ENCODE results near the gene SMARCC2. TPM values are rescaled to one million over a fixed set of nuclear protein-coding genes. Genes with fewer than 3 reads are reported as not detected.

The SMARCC2 gene
- total and polyA plus RNA-seq, 9 of the 15 experiments (the other 6 are each of a cell fraction or from before 2014, with no cell fraction given) = 11.9 to 86.0 (median 36.6) TPM

DNA sequence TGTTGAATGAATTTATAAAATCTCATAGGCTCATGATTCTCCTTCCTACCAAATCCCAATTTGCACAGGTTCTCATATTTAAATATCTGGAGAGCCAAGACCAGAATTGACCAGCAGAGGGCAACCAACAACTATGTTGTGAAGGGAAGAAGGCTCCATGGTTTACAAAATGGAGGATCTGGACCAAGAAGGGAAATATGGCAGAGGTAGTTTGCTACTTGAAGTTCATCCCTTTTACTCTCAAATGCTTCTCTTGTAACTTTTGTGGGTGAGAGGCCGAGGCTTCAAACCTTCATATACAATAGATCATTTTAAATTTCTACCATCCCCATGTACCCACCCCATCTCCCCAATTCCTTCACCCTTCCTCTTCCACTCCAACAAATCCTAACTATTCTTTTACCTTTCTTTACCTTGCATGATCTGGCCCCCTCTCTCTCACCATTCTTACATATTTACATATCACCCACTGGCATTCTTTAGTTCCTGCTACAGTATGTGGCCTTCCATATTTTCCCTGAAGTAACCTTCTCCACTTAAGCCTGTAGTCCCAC, 3.8 kb upstream of the SMARCC2 start (continued):
- TF ChIP-seq, protein P1, sequence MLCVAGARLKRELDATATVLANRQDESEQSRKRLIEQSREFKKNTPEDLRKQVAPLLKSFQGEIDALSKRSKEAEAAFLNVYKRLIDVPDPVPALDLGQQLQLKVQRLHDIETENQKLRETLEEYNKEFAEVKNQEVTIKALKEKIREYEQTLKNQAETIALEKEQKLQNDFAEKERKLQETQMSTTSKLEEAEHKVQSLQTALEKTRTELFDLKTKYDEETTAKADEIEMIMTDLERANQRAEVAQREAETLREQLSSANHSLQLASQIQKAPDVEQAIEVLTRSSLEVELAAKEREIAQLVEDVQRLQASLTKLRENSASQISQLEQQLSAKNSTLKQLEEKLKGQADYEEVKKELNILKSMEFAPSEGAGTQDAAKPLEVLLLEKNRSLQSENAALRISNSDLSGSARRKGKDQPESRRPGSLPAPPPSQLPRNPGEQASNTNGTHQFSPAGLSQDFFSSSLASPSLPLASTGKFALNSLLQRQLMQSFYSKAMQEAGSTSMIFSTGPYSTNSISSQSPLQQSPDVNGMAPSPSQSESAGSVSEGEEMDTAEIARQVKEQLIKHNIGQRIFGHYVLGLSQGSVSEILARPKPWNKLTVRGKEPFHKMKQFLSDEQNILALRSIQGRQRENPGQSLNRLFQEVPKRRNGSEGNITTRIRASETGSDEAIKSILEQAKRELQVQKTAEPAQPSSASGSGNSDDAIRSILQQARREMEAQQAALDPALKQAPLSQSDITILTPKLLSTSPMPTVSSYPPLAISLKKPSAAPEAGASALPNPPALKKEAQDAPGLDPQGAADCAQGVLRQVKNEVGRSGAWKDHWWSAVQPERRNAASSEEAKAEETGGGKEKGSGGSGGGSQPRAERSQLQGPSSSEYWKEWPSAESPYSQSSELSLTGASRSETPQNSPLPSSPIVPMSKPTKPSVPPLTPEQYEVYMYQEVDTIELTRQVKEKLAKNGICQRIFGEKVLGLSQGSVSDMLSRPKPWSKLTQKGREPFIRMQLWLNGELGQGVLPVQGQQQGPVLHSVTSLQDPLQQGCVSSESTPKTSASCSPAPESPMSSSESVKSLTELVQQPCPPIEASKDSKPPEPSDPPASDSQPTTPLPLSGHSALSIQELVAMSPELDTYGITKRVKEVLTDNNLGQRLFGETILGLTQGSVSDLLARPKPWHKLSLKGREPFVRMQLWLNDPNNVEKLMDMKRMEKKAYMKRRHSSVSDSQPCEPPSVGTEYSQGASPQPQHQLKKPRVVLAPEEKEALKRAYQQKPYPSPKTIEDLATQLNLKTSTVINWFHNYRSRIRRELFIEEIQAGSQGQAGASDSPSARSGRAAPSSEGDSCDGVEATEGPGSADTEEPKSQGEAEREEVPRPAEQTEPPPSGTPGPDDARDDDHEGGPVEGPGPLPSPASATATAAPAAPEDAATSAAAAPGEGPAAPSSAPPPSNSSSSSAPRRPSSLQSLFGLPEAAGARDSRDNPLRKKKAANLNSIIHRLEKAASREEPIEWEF (CRISPR knock-in tag; IDR thresholded peaks at IDR 0.05) = no peak
- peak; percentile 27; the same call in 1 of the 2 replicates for TF ChIP-seq TAF7 (tag; IDR thresholded peaks at IDR 0.05)
- TF ChIP-seq ZC3H11A (IDR thresholded peaks at IDR 0.05; ENCODE audit: low read depth, low read length) = peak; percentile 80; the same call in 1 of the 2 replicates
- no peak for TF ChIP-seq EGR1 (conservative IDR thresholded peaks at IDR 0.05)
- TF ChIP-seq DNMT1 (IDR thresholded peaks at IDR 0.05) = no peak
- no peak for TF ChIP-seq ETV6 (IDR thresholded peaks at IDR 0.05; ENCODE audit: borderline replicate concordance in 1 of 2, low read depth in 2 of 2, low read length in 1 of 2)
- TF ChIP-seq ETV6 (CRISPR knock-in tag; IDR thresholded peaks at IDR 0.05; ENCODE audit: borderline replicate concordance) = no peak
- peak; percentile 88 for TF ChIP-seq EHMT2 (IDR thresholded peaks at IDR 0.05)
- TF ChIP-seq MAFK (IDR thresholded peaks at IDR 0.05; ENCODE audit: low read length) = no peak
- TF ChIP-seq, protein P2, sequence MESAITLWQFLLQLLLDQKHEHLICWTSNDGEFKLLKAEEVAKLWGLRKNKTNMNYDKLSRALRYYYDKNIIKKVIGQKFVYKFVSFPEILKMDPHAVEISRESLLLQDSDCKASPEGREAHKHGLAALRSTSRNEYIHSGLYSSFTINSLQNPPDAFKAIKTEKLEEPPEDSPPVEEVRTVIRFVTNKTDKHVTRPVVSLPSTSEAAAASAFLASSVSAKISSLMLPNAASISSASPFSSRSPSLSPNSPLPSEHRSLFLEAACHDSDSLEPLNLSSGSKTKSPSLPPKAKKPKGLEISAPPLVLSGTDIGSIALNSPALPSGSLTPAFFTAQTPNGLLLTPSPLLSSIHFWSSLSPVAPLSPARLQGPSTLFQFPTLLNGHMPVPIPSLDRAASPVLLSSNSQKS (CRISPR knock-in tag; IDR thresholded peaks at IDR 0.05) = no peak
- TF ChIP-seq, protein P3, sequence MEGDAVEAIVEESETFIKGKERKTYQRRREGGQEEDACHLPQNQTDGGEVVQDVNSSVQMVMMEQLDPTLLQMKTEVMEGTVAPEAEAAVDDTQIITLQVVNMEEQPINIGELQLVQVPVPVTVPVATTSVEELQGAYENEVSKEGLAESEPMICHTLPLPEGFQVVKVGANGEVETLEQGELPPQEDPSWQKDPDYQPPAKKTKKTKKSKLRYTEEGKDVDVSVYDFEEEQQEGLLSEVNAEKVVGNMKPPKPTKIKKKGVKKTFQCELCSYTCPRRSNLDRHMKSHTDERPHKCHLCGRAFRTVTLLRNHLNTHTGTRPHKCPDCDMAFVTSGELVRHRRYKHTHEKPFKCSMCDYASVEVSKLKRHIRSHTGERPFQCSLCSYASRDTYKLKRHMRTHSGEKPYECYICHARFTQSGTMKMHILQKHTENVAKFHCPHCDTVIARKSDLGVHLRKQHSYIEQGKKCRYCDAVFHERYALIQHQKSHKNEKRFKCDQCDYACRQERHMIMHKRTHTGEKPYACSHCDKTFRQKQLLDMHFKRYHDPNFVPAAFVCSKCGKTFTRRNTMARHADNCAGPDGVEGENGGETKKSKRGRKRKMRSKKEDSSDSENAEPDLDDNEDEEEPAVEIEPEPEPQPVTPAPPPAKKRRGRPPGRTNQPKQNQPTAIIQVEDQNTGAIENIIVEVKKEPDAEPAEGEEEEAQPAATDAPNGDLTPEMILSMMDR (IDR thresholded peaks at IDR 0.05 in 2 of 3, conservative IDR thresholded peaks at IDR 0.05 in 1 of 3; ENCODE audit: insufficient read depth in 2 of 3, low read depth in 1 of 3, low read length in 3 of 3) = peak; percentile 82 to 98 (median 82)
- no peak for TF ChIP-seq SMAD2 (IDR thresholded peaks at IDR 0.05; ENCODE audit: low read depth, low read length)
- TF ChIP-seq SIX5 (IDR thresholded peaks at IDR 0.05; ENCODE audit: borderline replicate concordance in 1 of 2, insufficient read depth in 1 of 2, low read depth in 1 of 2, low read length in 2 of 2) = no peak
- no peak for TF ChIP-seq CCAR2 (IDR thresholded peaks at IDR 0.05; ENCODE audit: low read depth, low read length)
- no peak for TF ChIP-seq RB1 (IDR thresholded peaks at IDR 0.05; ENCODE audit: low read depth)
- TF ChIP-seq, protein P4, sequence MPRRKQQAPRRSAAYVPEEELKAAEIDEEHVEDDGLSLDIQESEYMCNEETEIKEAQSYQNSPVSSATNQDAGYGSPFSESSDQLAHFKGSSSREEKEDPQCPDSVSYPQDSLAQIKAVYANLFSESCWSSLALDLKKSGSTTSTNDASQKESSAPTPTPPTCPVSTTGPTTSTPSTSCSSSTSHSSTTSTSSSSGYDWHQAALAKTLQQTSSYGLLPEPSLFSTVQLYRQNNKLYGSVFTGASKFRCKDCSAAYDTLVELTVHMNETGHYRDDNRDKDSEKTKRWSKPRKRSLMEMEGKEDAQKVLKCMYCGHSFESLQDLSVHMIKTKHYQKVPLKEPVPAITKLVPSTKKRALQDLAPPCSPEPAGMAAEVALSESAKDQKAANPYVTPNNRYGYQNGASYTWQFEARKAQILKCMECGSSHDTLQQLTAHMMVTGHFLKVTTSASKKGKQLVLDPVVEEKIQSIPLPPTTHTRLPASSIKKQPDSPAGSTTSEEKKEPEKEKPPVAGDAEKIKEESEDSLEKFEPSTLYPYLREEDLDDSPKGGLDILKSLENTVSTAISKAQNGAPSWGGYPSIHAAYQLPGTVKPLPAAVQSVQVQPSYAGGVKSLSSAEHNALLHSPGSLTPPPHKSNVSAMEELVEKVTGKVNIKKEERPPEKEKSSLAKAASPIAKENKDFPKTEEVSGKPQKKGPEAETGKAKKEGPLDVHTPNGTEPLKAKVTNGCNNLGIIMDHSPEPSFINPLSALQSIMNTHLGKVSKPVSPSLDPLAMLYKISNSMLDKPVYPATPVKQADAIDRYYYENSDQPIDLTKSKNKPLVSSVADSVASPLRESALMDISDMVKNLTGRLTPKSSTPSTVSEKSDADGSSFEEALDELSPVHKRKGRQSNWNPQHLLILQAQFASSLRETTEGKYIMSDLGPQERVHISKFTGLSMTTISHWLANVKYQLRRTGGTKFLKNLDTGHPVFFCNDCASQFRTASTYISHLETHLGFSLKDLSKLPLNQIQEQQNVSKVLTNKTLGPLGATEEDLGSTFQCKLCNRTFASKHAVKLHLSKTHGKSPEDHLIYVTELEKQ (CRISPR knock-in tag; IDR thresholded peaks at IDR 0.05) = no peak
- no peak for TF ChIP-seq ZNF583 (CRISPR knock-in tag; IDR thresholded peaks at IDR 0.05)

All from K562 (cell line).